MCF 10A (cell line): ENCODE results near the gene MT1A. TPM values are rescaled to one million over a fixed set of nuclear protein-coding genes. Genes with fewer than 3 reads are reported as not detected.

ENCODE experiments used
- BruUV-seq: library from RNA; stranded (reverse); fragments of 400-500 nt; replicated peaks from 2 replicates; lab custom pipeline; 2021; lab: Mats Ljungman, UMichigan
- CTCF ChIA-PET: fragments of 300-600 bp; sonication (Branson Sonifier 250); formaldehyde crosslinking; extraction: SDS; loops from one replicate; lab custom pipeline; 2021; ENCODE audit warnings: antibody characterized with exemption, inconsistent platforms; lab: Yijun Ruan, JAX
- POLR2A ChIA-PET: fragments of 300-600, 350-650 bp; sonication (Branson Sonifier 250); formaldehyde crosslinking; extraction: SDS; loops from one replicate; lab custom pipeline; 2020; ENCODE audit warnings: antibody characterized with exemption, inconsistent platforms; lab: Yijun Ruan, JAX
- DNase-seq: peaks from one replicate; pipeline ENCODE4 v3.0.0-alpha.2; 2018; ENCODE audit not compliant: unreplicated experiment
- H3K27ac Mint-ChIP-seq: one replicate; pipeline ENCODE4 v1.8.0; 2022; ENCODE audit warnings: mild to moderate bottlenecking, low read depth, mixed read lengths; ENCODE audit not compliant: unreplicated experiment
- H3K27me3 Mint-ChIP-seq: one replicate; pipeline ENCODE4 v1.8.0; 2022; ENCODE audit warnings: mixed read lengths; ENCODE audit not compliant: insufficient read depth, unreplicated experiment
- H3K36me3 Mint-ChIP-seq: one replicate; pipeline ENCODE4 v1.8.0; 2022; ENCODE audit warnings: mild to moderate bottlenecking, moderate library complexity, mixed read lengths; ENCODE audit not compliant: insufficient read depth, unreplicated experiment
- H3K4me1 Mint-ChIP-seq: one replicate; pipeline ENCODE4 v1.8.0; 2022; ENCODE audit warnings: mixed read lengths; ENCODE audit not compliant: insufficient read depth, unreplicated experiment
- H3K4me3 Mint-ChIP-seq: one replicate; pipeline ENCODE4 v1.8.0; 2022; ENCODE audit warnings: mild to moderate bottlenecking, moderate library complexity, mixed read lengths; ENCODE audit not compliant: unreplicated experiment
- H3K9me3 Mint-ChIP-seq: one replicate; pipeline ENCODE4 v1.8.0; 2022; ENCODE audit warnings: mixed read lengths; ENCODE audit not compliant: unreplicated experiment
- CTCF ChIP-seq: fragments of 200-600 bp; IDR thresholded peaks from one replicate; pipeline ENCODE4 v1.8.0; 2022; ENCODE audit warnings: antibody characterized with exemption, mild to moderate bottlenecking; ENCODE audit not compliant: unreplicated experiment
- intact Hi-C: fragments of 100-400 bp; cut with micrococcal nuclease; formaldehyde crosslinking; loops from 2 replicates; pipeline ENCODE4 v1.14.1; 2022
- total RNA-seq: library from RNA; stranded (reverse); gene quantifications from 2 replicates; pipeline ENCODE4 v1.2.3, GENCODE V29; 2022

Gene MT1A
- total RNA-seq, 1 experiment from 2014 or later, result not detected

GRCh38 chr16:56684256-56684925 lies 45.9 kb downstream of the MT1A start:
- peak; percentile 24 for DNase-seq
- no peak for TF ChIP-seq CTCF
- intact Hi-C loops, result no loop called here

GRCh38 chr16:56684926-56685590 lies 46.6 kb downstream of the MT1A start:
- no peak overlapping the region for H3K27ac Mint-ChIP-seq
- H3K4me3 Mint-ChIP-seq, result peak overlapping the region; percentile 70
- peaks cover 28% of the 10 kb centered on the region for H3K4me1 Mint-ChIP-seq
- BruUV-seq, result no TSS peak
- DNase-seq, result peak; percentile 25
- CTCF ChIA-PET, result interaction anchor here (0.7 to 1.4 kb wide), 4 partner anchors 16 to 84 kb away, joined by 4 to 7 read pairs (median 6); no protein-coding TSS in a partner anchor
- intact Hi-C loops, result no loop called here
- H3K9me3 Mint-ChIP-seq, result no peaks in the 10 kb centered on the region
- no peaks in the 10 kb centered on the region for H3K27me3 Mint-ChIP-seq
- peaks cover 21% of the 10 kb centered on the region for H3K36me3 Mint-ChIP-seq
- TF ChIP-seq CTCF, result no peak
- POLR2A ChIA-PET, result interaction anchor here (0.6 to 14.3 kb wide), 18 partner anchors 11 to 349 kb away, joined by 3 to 793 read pairs (median 4); partner anchors contain the start of genes MT1E, MT1F and MT2A

More at GRCh38 chr16:56684256-56684925, 45.9 kb downstream of the MT1A start:
- H3K36me3 Mint-ChIP-seq, result peaks cover 21% of the 10 kb centered on the region
- H3K9me3 Mint-ChIP-seq, result no peaks in the 10 kb centered on the region
- no TSS peak for BruUV-seq
- no peaks in the 10 kb centered on the region for H3K27me3 Mint-ChIP-seq
- peaks cover 30% of the 10 kb centered on the region for H3K4me1 Mint-ChIP-seq
- peak overlapping the region; percentile 0 for H3K27ac Mint-ChIP-seq
- CTCF ChIA-PET, result interaction anchor here (1.0 to 2.1 kb wide), 5 partner anchors 17 to 84 kb away, joined by 6 to 12 read pairs (median 7); no protein-coding TSS in a partner anchor
- peak overlapping the region; percentile 70 for H3K4me3 Mint-ChIP-seq
- POLR2A ChIA-PET, result interaction anchor here (0.6 to 14.3 kb wide), 17 partner anchors 11 to 170 kb away, joined by 3 to 793 read pairs (median 4); partner anchors contain the start of genes MT1E, MT1F and MT2A

GRCh38 chr16:56686758-56687157 lies 48.3 kb downstream of the MT1A start:
- TF ChIP-seq CTCF, result no peak
- Mint-ChIP-seq H3K9me3 (no peaks in the 10 kb centered on the region), H3K36me3 (peaks cover 22% of the 10 kb centered on the region), H3K27ac (no peak overlapping the region), H3K27me3 (no peaks in the 10 kb centered on the region), H3K4me3 (no peak overlapping the region), H3K4me1 (peaks cover 24% of the 10 kb centered on the region)
- intact Hi-C loops, result no loop called here
- ChIA-PET CTCF (interaction anchor here (0.8 kb wide), 1 partner anchor 83 kb away, joined by 4 read pairs; no protein-coding TSS in a partner anchor), POLR2A (interaction anchor here (0.7 to 14.3 kb wide), 3 partner anchors 62 to 239 kb away, joined by 3 to 793 read pairs (median 444); partner anchors contain the start of genes MT1E and MT2A)
- no TSS peak for BruUV-seq
- no peak for DNase-seq

- H3K27ac Mint-ChIP-seq, result no peak overlapping the region
- H3K9me3 Mint-ChIP-seq, result no peaks in the 10 kb centered on the region
- intact Hi-C loops, result no loop called here
- POLR2A ChIA-PET, result interaction anchor here (0.6 to 14.3 kb wide), 4 partner anchors 10 to 88 kb away, joined by 3 to 444 read pairs (median 6); partner anchors contain the start of genes MT1E and MT2A
- H3K36me3 Mint-ChIP-seq, result peaks cover 18% of the 10 kb centered on the region
- no peak overlapping the region for H3K4me3 Mint-ChIP-seq
- BruUV-seq, result no TSS peak
- CTCF ChIA-PET, result interaction anchor here (0.9 to 3.0 kb wide), 3 partner anchors 13 to 113 kb away, joined by 4 to 8 read pairs (median 7); no protein-coding TSS in a partner anchor
- H3K27me3 Mint-ChIP-seq, result no peaks in the 10 kb centered on the region
- no peak for DNase-seq
- TF ChIP-seq CTCF, result no peak
- peaks cover 27% of the 10 kb centered on the region for H3K4me1 Mint-ChIP-seq
These were observed 50.3 kb downstream of the MT1A start for GRCh38 chr16:56688762-56689161.
